ENCODE data around the gene GNG10.
"Not testable (repeated sequence)": the region's sequence is repeated elsewhere in the genome, so short reads cannot be mapped to it uniquely, and the experiment has no call there.

DNA sequence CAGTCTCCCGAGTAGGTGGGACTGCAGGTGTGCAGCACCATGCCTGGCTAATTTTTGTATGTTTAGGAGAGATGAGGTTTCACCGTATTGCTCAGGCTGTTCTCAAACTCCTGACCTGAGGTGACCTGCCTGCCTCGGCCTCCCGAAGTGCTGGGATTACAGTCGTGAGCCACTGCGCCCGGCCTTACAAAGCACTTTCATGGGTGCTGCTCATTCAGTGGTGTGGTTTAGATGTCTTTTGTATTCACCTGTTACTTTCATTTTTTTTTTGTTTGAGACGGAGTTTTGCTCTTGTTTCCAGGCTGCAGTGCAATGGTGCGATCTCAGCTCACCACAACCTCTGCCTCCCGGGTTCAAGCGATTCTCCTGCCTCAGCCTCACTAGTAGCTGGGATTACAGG lies 7.2 kb downstream of the GNG10 start:
- not testable (repeated sequence) for TF ChIP-seq FOXP2 (optimal IDR thresholded peaks at IDR 0.05; ENCODE audit: control extremely low read depth, extremely low read length, insufficient read depth); POLR2AphosphoS5 (IDR thresholded peaks at IDR 0.05; ENCODE audit: borderline replicate concordance, low read depth, low read length)
